ENCODE results near the gene HAUS8.
"Not testable (repeated sequence)": the region's sequence is repeated elsewhere in the genome, so short reads cannot be mapped to it uniquely, and the experiment has no call there.

The HAUS8 gene

GRCh38 chr19:17075035-17075863, at the start of gene HAUS8, which contains the start of gene MYO9B:
Gene HAUS8 (minus strand): TSS chr19:17075452. CDS start chr19:17075422, 30 bp downstream.
Gene MYO9B (plus strand): TSS chr19:17075777. CDS start chr19:17101718, 25,941 bp downstream.
- DNase-seq (ENCODE audit: low spot score) = peak; percentile 99

GRCh38 chr19:17124025-17124424, 48.8 kb upstream of the HAUS8 start:
- DNase-seq (ENCODE audit: low spot score) = no peak

GRCh38 chr19:17123041-17123440, 47.8 kb upstream of the HAUS8 start:
- DNase-seq (ENCODE audit: low spot score) = no peak

DNA sequence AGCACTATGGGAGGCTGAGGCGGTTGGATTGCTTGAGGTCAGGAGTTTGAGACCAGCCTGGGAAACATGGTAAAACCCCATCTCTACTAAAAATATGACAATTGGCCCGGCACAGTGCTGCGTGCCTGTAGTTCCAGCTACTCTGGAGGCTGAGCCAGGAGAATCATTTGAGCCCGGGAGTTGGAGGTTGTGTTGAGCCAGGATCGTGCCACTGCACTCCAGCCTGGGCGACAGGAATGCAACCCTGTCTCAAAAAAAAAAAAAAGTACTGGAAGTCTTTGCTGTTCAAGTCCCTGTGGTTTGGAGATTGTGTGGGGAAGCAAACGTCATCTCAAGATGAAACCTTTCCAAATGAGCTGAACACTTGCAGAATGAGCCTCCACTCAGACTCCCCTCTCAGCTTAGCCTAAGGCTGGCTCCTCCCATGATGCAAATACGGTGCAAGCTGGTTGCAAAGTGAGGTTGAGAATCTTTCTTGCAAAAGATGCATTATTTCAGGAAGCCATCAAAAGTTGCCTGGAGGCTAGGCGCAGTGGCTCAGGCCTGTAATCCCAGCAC, 46.6 kb upstream of the HAUS8 start:
- no peak for DNase-seq (ENCODE audit: low spot score)

GRCh38 chr19:17118957-17119356, 43.7 kb upstream of the HAUS8 start:
- DNase-seq (ENCODE audit: low spot score) = no peak

DNA sequence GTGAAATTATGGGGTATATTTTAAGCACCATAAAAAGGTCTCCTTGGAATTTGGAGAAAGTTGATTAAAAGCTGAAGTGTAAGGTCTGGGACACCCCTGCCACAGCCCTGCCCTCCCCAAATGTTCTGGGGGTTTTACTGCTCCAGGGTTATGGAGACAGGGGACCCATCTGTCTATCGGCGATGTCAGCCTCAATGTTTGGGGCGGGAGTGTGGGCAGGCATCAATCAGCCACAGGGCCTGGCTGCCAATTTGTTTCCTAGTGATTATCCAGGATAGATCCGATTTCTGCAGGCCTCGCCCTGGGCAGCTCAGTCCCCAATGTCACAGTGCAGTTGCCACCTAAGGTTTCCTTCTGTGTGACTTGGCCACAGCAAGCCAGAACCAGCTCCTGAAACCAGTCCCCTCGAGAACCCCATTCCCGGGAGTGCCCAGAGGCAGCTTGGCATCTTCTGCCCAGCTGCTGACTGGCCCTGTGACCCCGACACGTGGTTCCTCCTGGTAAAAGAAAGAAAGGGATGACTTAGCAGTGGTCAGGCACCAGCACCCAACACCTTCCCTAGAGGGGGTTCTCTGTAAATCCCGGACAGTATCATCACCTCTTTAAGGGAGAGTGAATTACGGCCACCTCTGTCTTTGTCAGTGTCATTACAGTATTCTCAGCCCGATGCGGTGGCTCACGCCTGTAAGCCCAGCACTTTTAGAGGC, 41.9 kb upstream of the HAUS8 start:
- no peak for DNase-seq (ENCODE audit: low spot score)

- DNase-seq (ENCODE audit: low spot score) = no peak
These were observed 39.2 kb upstream of the HAUS8 start for GRCh38 chr19:17114414-17114831.

DNA sequence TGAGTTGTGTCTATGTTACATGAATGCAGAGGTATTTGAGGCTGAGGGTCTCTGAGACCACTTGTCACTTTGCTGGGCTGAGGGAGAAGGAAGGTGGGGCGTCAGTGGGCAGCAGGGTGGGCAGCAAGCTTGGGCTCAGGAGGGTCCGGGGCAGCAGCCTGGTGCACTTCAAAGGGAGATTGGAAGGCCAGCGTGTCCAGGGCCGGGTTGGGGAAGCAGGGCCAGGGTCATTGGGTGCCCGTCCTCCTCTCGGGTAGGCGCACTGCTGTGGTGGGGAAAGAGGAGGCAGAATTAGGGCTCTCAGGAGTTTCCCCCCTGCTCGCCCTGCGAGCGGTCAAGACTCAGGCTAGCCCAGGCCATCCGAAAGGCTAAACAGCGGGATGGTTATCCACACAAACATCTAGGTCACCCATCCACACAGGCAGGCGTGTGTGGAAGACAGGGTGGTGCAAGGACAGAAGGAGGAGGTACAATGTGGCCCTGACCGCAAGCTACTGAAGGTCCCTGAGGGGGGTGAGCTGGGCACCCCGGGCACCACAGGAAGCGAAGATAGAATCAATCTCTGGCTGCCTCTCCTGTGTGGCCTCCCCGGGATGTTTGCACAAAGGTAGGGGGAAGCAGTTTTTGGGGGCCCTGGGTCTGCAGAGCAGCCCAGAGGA, 38.0 kb upstream of the HAUS8 start:
- no peak for DNase-seq (ENCODE audit: low spot score)

DNA sequence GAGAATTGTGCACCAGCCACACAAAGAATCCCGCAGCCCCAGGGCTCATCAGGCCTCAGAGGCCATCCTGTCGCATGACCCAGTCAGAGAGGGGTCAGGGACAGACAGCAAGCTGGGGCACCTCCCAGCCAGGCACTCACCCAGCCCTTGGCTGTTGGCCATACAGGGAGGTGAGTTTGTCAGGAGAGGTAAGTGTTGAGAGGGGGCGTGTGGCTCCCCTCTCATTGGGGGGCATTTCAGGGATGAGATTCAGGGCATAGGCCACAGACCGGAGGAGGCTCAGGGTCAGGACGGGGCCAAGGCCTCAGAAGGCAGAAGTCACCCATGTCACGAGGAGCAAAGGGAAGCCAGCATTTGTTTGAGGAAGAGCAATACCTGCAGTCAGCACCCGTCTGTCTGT, 37.4 kb upstream of the HAUS8 start:
- no peak for DNase-seq (ENCODE audit: low spot score)

DNA sequence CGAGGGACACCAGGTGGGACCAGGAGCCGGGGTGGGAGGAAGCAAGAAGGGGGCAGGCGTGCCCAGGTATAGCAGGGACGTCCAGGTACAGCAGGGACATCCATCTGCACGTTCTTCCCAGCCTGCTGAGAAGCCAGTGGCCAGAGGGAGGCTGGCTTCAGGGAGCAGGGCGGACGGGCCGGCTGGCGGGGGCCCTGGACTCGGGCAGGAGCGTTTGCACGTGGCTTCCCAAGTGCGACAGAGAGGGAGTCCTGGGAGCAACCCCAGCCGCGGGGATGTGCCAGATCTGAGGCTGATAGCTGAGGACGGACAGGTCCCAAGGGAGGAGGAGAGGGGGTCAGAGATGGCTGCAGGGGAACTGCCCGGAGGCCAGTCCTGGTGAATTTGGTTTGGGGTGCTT, 37.0 kb upstream of the HAUS8 start:
- DNase-seq (ENCODE audit: low spot score) = no peak

DNA sequence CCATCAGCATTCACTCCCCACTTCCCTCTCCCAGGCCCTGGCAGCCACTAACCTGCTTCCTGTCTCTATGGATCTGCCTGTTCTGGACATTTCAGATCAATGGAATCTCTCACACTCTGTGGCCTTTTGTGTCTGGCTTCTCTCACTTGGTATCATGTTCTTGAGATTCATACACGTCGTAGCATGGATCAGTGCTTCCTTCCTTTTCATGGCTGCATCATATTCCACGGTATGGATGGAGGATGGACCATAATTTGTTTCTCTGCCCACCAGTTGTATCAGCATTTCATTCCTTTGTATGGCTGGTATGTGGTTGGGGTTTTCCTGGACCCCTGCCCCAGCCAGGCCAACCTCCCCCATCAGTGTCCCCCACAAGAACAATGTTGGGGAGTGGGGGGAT, 36.5 kb upstream of the HAUS8 start:
- no peak for DNase-seq (ENCODE audit: low spot score)

GRCh38 chr19:17110599-17110966, 35.3 kb upstream of the HAUS8 start:
- no peak for DNase-seq (ENCODE audit: low spot score)

GRCh38 chr19:17109962-17110598, 34.8 kb upstream of the HAUS8 start:
- no peak for DNase-seq (ENCODE audit: low spot score)

- DNase-seq (ENCODE audit: low spot score) = no peak
These were observed 34.0 kb upstream of the HAUS8 start for GRCh38 chr19:17109300-17109699.

GRCh38 chr19:17108453-17108784, 33.2 kb upstream of the HAUS8 start:
- no peak for DNase-seq (ENCODE audit: low spot score)

DNA sequence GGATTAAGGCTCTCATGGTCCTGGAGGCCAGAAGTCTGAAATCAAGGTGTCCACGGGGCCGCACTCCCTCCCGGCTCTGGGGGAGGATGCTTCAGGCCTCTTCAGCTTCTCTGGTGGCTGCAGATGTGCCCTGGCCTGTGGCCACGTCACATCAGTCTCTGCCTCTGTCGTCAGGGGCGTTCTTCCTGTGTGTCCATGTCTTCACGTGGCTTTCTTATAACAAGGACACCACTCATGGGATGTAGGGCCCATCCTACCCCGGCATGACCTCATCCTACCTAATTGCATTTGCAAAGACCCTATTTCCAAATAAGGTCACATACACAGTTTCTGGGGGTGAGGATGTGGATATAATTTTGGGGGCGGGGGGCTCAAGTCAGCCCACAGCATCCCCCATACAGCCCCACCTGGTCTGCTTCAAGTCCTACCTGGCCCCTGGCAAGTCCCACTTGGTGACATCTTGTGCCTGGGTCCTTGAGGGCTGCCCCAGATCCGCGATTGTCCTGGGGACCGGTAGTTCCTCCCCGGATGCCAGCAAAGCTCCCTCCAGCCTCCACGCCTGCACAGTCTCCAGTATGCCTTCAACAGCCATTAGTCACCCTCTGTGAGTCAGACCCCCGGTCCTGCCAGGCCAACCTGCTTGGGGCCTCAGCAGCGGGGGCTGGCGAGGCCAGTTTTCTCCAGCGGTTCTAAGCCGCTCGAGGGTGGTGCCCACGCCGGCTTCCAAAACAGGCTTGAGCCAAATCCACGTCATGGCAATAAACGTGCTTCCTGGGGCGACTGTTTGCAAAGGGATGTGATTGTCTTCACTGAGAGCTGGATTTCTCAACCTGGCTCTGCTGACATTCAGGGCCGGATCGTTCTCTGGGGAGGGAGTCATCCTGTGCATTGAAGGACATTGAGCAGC, 32.5 kb upstream of the HAUS8 start:
- no peak for DNase-seq (ENCODE audit: low spot score)

DNA sequence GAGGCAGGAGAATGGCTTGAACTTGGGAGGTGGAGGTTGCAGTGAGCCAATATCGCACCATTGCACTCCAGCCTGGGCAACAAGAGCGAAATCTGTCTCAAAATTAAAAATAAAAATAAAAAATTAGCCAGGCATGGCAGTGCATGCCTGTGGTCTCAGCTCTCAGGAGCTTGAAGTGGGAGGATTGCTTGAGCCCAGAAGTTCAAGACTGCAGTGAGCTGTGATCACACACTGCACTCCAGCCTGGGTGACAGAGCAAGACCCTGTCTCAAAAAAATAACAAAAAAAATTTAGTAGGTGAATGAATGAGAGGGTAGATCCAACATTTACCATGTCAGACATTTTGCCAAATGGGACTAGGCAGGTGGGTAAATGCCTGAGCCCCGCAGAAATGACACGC, 31.7 kb upstream of the HAUS8 start:
- not testable (repeated sequence) for DNase-seq (ENCODE audit: low spot score)

DNA sequence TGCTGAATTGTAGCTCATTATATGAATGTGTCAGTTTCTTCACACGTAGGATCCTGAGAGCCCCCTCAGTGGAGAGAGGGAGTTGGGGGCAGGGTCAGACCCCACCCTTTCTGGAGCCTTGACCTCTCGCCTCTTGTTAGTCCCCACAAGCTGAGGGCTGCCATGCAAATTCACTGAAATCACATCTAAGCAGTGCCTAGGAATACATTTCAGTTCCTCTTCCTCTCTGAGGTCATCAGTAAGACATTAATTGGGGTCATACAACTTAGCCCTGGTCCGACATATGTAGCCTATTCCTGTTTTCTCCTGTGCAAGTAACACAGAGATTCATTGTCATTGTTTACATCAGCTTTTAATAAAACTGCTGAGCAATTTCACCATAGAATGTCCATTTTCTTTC, 30.3 kb upstream of the HAUS8 start:
- DNase-seq (ENCODE audit: low spot score) = no peak

GRCh38 chr19:17104679-17105078, 29.4 kb upstream of the HAUS8 start:
- no peak for DNase-seq (ENCODE audit: low spot score)

DNA sequence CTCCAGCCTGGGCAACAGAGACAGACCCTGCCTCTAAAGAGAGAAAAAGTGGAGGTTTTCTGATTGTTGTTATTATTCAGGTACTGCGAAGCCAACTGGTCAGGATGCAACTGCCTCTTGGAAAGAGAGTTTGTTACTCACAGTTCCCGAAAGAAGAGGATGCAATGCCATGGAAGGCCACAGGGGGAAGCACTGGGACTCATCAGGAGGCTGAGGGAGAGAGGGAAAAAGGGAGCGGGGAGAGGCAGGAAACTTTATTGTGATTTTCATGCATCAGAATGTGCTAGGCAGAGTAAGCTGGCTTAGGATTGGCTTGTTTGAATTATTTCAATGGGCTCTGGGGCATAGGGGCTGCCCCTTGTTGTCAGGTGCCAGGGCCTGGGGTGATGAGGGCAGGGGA, 27.9 kb upstream of the HAUS8 start:
- DNase-seq (ENCODE audit: low spot score) = peak; percentile 11

Data from hematopoietic multipotent progenitor cell treated with erythropoietin and hydrocortisone succinate and interleukin-3 and kit ligand, for 15 days (in vitro differentiated cells).